ENCODE measurements around the gene HSP90B1. TPM values are rescaled to one million over a fixed set of nuclear protein-coding genes. Genes with fewer than 3 reads are reported as not detected.

The HSP90B1 gene
- total and polyA plus RNA-seq, 9 of the 15 experiments (the other 6 are each of a cell fraction or from before 2014, with no cell fraction given), result 196 to 719 (median 557) TPM

GRCh38 chr12:103883908-103884307, 46.3 kb upstream of the HSP90B1 start:
- Histone ChIP-seq H3K36me3 (ENCODE audit: control insufficient read depth, insufficient read depth, low read length) (no peaks in the 10 kb centered on the region), H3K9me1 (ENCODE audit: control insufficient read depth, insufficient read depth, low read length) (no peaks in the 10 kb centered on the region), H3K27me3 (ENCODE audit: control insufficient read depth in 2 of 2, insufficient read depth in 2 of 2, low read length in 2 of 2) (peaks cover 9 to 19% of the 10 kb centered on the region in 2 experiments; a peak in 3 of 5 replicates), H3K27ac (ENCODE audit: extremely low read depth, low read depth, low read length) (no peak overlapping the region), H3K9me3 (replicated peaks; ENCODE audit: control insufficient read depth, insufficient read depth, low read depth, low read length) (no peaks in the 10 kb centered on the region), H3K4me1 (replicated peaks in 1 of 2; ENCODE audit: control insufficient read depth in 2 of 2, insufficient read depth in 2 of 2, low read length in 2 of 2) (no peaks in the 10 kb centered on the region), H3K4me2 (ENCODE audit: insufficient read depth, low read length) (no peak overlapping the region), H2AFZ (ENCODE audit: low read depth, low read length) (no peak overlapping the region), H3K79me2 (ENCODE audit: control insufficient read depth, insufficient read depth, low read length) (no peaks in the 10 kb centered on the region), H4K20me1 (replicated peaks; ENCODE audit: control insufficient read depth, insufficient read depth, low read length) (peaks cover 3% of the 10 kb centered on the region; the same call in 1 of the 2 replicates), H3K9ac (ENCODE audit: insufficient read depth in 1 of 2, low read depth in 2 of 2, low read length in 2 of 2) (no peak overlapping the region), H3K4me3 (no peak overlapping the region)
- in situ Hi-C loops (cut with MboI), result loop anchor here (10.0 to 25.0 kb wide), 2 partner anchors 221 to 1903 kb away; no protein-coding TSS in a partner anchor
- FAIRE-seq (no peak), DNase-seq (ENCODE audit: extremely low read depth in 1 of 4, low spot score in 3 of 4) (no peak), ATAC-seq (no peak)
- intact Hi-C loops (cut with micrococcal nuclease), result loop anchor here (1.0 to 5.0 kb wide), 3 partner anchors 173 to 473 kb away; no protein-coding TSS in a partner anchor
- 29% methylated on average over 2 of the region's 2 CpGs for WGBS (ENCODE audit: insufficient coverage, low coverage, missing lambda C conversion rate)
- no TSS peak for BruUV-seq (replicated peaks)
- CTCF ChIA-PET (ENCODE audit: low intra/inter-chr PET ratio), result interaction anchor here (1.0 to 2.0 kb wide), 3 partner anchors 225 to 1499 kb away, joined by 3 to 9 read pairs (median 4); no protein-coding TSS in a partner anchor
- POLR2A ChIA-PET, result interaction anchor here (0.6 to 0.8 kb wide), 2 partner anchors 10 to 92 kb away, joined by 3 to 4 read pairs; no protein-coding TSS in a partner anchor
- TF ChIP-seq SRSF1 (IDR thresholded peaks at IDR 0.05; ENCODE audit: low read depth, low read length) (no peak), ILK (tag; IDR thresholded peaks at IDR 0.05; ENCODE audit: borderline replicate concordance, low read depth) (no peak), PRMT5 (CRISPR knock-in tag; IDR thresholded peaks at IDR 0.05) (no peak), NFATC3 (IDR thresholded peaks at IDR 0.05) (no peak), ARHGAP35 (IDR thresholded peaks at IDR 0.05; ENCODE audit: partially characterized antibody) (no peak), SRSF9 (IDR thresholded peaks at IDR 0.05; ENCODE audit: borderline replicate concordance, low read depth, low read length) (no peak), DACH1 (IDR thresholded peaks at IDR 0.05; ENCODE audit: partially characterized antibody) (no peak), NCOA2 (IDR thresholded peaks at IDR 0.05; ENCODE audit: partially characterized antibody in 2 of 2) (no peak)
- TF ChIP-seq, protein P1, sequence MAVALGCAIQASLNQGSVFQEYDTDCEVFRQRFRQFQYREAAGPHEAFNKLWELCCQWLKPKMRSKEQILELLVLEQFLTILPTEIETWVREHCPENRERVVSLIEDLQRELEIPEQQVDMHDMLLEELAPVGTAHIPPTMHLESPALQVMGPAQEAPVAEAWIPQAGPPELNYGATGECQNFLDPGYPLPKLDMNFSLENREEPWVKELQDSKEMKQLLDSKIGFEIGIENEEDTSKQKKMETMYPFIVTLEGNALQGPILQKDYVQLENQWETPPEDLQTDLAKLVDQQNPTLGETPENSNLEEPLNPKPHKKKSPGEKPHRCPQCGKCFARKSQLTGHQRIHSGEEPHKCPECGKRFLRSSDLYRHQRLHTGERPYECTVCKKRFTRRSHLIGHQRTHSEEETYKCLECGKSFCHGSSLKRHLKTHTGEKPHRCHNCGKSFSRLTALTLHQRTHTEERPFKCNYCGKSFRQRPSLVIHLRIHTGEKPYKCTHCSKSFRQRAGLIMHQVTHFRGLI (CRISPR knock-in tag; IDR thresholded peaks at IDR 0.05), result no peak
- TF ChIP-seq, protein P2, sequence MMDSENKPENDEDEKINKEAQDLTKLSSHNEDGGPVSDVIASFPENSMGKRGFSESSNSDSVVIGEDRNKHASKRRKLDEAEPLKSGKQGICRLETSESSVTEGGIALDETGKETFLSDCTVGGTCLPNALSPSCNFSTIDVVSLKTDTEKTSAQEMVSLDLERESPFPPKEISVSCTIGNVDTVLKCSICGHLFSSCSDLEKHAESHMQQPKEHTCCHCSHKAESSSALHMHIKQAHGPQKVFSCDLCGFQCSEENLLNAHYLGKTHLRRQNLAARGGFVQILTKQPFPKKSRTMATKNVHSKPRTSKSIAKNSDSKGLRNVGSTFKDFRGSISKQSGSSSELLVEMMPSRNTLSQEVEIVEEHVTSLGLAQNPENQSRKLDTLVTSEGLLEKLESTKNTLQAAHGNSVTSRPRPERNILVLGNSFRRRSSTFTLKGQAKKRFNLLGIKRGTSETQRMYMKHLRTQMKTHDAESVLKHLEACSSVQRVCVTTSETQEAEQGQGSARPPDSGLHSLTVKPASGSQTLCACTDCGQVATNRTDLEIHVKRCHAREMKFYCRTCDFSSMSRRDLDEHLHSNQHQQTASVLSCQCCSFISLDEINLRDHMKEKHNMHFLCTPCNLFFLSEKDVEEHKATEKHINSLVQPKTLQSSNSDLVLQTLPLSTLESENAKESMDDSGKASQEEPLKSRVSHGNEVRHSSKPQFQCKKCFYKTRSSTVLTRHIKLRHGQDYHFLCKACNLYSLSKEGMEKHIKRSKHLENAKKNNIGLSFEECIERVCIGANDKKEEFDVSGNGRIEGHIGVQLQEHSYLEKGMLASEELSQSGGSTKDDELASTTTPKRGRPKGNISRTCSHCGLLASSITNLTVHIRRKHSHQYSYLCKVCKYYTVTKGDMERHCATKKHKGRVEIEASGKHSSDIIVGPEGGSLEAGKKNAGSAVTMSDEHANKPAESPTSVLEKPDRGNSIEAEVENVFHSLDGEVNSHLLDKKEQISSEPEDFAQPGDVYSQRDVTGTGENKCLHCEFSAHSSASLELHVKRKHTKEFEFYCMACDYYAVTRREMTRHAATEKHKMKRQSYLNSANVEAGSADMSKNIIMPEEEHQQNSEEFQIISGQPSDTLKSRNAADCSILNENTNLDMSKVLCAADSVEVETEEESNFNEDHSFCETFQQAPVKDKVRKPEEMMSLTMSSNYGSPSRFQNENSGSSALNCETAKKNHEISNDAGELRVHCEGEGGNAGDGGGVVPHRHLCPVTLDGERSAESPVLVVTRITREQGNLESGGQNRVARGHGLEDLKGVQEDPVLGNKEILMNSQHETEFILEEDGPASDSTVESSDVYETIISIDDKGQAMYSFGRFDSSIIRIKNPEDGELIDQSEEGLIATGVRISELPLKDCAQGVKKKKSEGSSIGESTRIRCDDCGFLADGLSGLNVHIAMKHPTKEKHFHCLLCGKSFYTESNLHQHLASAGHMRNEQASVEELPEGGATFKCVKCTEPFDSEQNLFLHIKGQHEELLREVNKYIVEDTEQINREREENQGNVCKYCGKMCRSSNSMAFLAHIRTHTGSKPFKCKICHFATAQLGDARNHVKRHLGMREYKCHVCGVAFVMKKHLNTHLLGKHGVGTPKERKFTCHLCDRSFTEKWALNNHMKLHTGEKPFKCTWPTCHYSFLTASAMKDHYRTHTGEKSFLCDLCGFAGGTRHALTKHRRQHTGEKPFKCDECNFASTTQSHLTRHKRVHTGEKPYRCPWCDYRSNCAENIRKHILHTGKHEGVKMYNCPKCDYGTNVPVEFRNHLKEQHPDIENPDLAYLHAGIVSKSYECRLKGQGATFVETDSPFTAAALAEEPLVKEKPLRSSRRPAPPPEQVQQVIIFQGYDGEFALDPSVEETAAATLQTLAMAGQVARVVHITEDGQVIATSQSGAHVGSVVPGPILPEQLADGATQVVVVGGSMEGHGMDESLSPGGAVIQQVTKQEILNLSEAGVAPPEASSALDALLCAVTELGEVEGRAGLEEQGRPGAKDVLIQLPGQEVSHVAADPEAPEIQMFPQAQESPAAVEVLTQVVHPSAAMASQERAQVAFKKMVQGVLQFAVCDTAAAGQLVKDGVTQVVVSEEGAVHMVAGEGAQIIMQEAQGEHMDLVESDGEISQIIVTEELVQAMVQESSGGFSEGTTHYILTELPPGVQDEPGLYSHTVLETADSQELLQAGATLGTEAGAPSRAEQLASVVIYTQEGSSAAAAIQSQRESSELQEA (IDR thresholded peaks at IDR 0.05; ENCODE audit: low read depth), result no peak
- TF ChIP-seq, protein P3, sequence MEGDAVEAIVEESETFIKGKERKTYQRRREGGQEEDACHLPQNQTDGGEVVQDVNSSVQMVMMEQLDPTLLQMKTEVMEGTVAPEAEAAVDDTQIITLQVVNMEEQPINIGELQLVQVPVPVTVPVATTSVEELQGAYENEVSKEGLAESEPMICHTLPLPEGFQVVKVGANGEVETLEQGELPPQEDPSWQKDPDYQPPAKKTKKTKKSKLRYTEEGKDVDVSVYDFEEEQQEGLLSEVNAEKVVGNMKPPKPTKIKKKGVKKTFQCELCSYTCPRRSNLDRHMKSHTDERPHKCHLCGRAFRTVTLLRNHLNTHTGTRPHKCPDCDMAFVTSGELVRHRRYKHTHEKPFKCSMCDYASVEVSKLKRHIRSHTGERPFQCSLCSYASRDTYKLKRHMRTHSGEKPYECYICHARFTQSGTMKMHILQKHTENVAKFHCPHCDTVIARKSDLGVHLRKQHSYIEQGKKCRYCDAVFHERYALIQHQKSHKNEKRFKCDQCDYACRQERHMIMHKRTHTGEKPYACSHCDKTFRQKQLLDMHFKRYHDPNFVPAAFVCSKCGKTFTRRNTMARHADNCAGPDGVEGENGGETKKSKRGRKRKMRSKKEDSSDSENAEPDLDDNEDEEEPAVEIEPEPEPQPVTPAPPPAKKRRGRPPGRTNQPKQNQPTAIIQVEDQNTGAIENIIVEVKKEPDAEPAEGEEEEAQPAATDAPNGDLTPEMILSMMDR (IDR thresholded peaks at IDR 0.05 in 2 of 3, conservative IDR thresholded peaks at IDR 0.05 in 1 of 3; ENCODE audit: insufficient read depth in 2 of 3, low read depth in 1 of 3, low read length in 3 of 3), result no peak

Measured in K562 (cell line).